MG63 (cell line): ENCODE data around the gene OXSR1. TPM values are rescaled to one million over a fixed set of nuclear protein-coding genes. Genes with fewer than 3 reads are reported as not detected.
"Not testable (repeated sequence)": the region's sequence is repeated elsewhere in the genome, so short reads cannot be mapped to it uniquely, and the experiment has no call there.

ENCODE experiments used
- DNase-seq: peaks from one replicate; pipeline ENCODE4 v3.0.0-alpha.2; 2020
- H3K27me3 ChIP-seq: fragments of 250-450 bp; sonication (Bioruptor Pico); 2 replicates; pipeline ENCODE4 v1.5.1; 2020; ENCODE audit warnings: mild to moderate bottlenecking, moderate library complexity
- H3K36me3 ChIP-seq: fragments of 250-450 bp; sonication (Bioruptor Pico); 2 replicates; pipeline ENCODE4 v1.5.1; 2020; ENCODE audit warnings: mild to moderate bottlenecking, moderate library complexity
- H3K4me3 ChIP-seq: fragments of 250-450 bp; sonication (Bioruptor Pico); 2 replicates; pipeline ENCODE4 v1.5.1; 2020; ENCODE audit warnings: mild to moderate bottlenecking, moderate library complexity
- H3K9me3 ChIP-seq: fragments of 250-450 bp; sonication (Bioruptor Pico); 2 replicates; pipeline ENCODE4 v1.5.1; 2020; ENCODE audit warnings: mild to moderate bottlenecking, moderate library complexity
- total RNA-seq: library from RNA; depleted of rRNA; stranded (reverse); fragments of >200 nt; shearing (Covaris generic); gene quantifications from 2 replicates; pipeline ENCODE4 v1.2.3, GENCODE V29; 2014; ENCODE audit warnings: low replicate concordance; rRNA removed

Gene OXSR1
- total RNA-seq, 1 experiment from 2014 or later: 20.3 TPM

DNA sequence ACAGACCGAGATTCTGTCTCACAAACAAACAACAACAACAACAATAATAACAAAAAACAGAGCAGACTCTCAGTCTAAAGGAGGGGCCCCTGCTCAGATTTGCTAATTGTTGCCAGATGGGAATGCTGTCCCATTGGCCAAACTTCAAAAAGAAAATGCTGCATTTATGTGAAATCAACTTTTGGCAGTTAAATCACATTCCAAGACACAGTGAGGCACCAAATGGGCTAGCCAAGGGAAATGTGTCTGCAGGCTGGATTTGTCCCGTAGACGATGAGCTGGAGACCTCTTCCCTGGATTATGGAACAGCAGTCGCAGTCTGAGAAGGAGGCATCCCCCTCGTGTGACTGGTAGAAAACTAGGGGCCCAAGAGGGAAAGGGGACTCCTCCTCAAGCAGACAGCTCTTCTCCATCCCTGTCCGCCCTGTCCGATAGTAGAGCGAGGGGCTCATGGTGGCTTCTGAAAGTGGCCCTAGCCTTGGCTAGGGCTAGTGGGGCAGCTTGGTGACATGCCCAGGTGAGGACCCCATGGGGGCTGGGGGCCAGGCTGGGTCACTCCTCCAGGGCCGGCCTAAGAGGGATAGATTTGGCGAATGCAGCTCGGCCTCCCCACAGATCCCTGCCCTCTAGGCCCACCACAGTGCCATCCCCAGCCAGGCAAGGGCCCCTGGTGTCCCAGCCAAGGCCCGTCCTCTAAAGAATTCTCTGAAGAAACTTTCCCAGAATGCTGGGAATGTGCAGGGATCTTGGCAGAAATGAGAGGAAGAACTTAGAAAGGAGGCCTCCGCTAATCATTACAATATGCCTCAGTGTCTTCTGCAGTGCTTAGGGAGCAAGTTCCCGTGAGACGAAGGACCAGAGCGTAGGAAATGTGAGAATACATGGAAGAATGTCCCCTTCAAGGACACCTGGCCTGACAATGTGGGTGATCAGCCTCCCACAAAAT is 118.7 kb downstream of the OXSR1 start:
- H3K36me3 ChIP-seq: no peaks in the 10 kb centered on the region
- peak; percentile 41 for DNase-seq

DNA sequence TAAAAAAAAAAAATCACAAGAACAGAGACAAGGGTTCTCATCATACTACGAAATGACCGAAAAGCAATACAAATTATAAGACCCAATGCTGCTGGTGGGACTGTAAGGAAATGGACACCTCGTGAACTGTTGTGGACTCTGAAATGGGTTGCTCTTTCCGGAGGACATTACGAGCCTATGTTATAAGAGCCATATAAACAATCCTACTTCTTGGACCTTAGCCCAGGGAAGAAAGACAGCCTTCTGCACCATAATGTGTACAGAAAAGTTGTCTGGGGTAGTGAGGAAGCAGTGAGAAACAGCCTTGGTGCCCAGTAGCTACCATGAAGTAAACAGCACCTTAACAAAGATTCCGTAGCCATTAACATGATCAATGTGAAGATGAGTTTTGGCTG is 119.4 kb downstream of the OXSR1 start:
- DNase-seq: no peak
- Histone ChIP-seq H3K36me3 (no peaks in the 10 kb centered on the region), H3K4me3 (no peak overlapping the region), H3K9me3 (no peaks in the 10 kb centered on the region), H3K27me3 (no peaks in the 10 kb centered on the region)

More for the DNA sequence above, 118.7 kb downstream of the OXSR1 start:
- no peaks in the 10 kb centered on the region for H3K9me3 ChIP-seq
- no peak overlapping the region for H3K4me3 ChIP-seq
- H3K27me3 ChIP-seq: no peaks in the 10 kb centered on the region

DNA sequence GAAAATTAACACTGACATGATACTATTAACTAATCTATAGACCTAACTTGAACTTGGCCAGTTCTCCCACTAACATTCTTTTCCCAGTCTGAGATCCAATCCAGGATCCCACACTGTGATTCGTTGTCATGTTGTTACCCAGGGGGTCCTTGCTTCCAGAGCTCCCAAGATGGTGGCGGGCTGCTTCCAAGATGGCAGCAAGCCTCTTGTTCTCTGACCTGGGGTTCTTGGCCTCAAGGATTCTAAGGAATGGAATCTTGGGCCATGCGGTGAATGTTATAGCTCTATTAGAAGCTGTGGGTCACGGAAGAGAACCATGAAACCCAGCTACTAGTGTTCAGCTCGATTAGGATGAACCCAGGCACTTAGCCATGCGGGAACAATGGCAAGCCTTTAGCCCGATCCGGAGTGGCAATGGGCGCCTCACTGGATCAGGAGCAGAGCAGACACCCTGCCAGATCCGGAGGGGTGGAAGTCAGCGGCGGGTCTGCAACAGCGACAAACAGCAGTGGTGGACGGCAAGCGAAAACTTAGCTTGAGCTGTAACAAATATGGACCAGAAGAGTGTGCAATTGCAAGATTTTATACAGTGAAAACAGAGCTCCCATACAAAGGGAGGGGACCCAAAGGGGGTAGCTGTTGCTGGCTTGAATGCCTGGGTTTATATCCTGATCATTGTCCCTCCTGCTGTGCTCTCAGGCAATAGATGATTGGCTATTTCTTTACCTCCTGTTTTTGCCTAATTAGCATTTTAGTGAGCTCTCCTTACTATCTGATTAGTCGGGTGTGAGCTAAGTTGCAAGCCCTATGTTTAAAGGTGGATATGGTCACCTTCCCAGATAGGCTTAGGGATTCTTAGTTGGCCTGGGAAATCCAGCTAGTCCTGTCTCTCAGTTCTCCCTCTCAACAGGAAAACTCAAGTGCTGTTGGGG is 124.2 kb downstream of the OXSR1 start:
- not testable (repeated sequence) for H3K27me3 ChIP-seq, H3K9me3 ChIP-seq, H3K36me3 ChIP-seq, DNase-seq, H3K4me3 ChIP-seq

DNA sequence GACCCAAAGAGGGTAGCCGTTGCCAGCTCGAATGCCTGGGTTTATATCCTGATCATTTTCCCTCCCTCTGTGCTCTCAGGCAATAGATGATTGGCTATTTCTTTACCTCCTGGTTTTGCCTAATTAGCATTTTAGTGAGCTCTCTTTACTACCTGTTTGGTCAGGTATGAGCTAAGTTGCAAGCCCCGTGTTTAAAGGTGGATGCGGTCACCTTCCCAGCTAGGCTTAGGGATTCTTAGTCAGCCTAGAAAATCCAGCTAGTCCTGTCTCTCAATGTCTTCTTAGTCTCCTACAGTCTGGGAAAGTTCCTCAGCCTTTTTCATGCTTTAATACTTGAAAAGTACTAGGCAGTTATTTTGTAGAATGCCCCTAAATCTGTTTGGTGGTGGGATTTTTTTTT is 131.7 kb downstream of the OXSR1 start:
- H3K9me3 ChIP-seq, H3K27me3 ChIP-seq, H3K36me3 ChIP-seq, H3K4me3 ChIP-seq, DNase-seq: not testable (repeated sequence)

GRCh38 chr3:38297537-38297936 is 132.2 kb downstream of the OXSR1 start:
- Histone ChIP-seq H3K36me3 (no peaks in the 10 kb centered on the region), H3K4me3 (no peak overlapping the region), H3K9me3 (no peaks in the 10 kb centered on the region), H3K27me3 (no peaks in the 10 kb centered on the region)
- DNase-seq: no peak

GRCh38 chr3:38297947-38298711 is 132.8 kb downstream of the OXSR1 start:
- DNase-seq: no peak

More at GRCh38 chr3:38297947-38298711, 132.8 kb downstream of the OXSR1 start:
- no peaks in the 10 kb centered on the region for H3K9me3 ChIP-seq
- no peak overlapping the region for H3K4me3 ChIP-seq
- H3K36me3 ChIP-seq: no peaks in the 10 kb centered on the region
- H3K27me3 ChIP-seq: no peaks in the 10 kb centered on the region

Other genes starting within 250 kb of the OXSR1 start
- gene VILL, start 174.8 kb upstream of the OXSR1 start, total RNA-seq: 0.15 and 4.4 TPM in 2 replicates
- gene PLCD1, start 135.9 kb upstream of the OXSR1 start, total RNA-seq: 0.13 TPM in 1 of 2 replicates, not detected in the other
- not detected in 2 replicates for gene DLEC1, start 126.3 kb upstream of the OXSR1 start, total RNA-seq
- 9.7 and 31.8 TPM in 2 replicates for gene ACAA1, start 28.4 kb upstream of the OXSR1 start, total RNA-seq
- gene MYD88, start 26.9 kb upstream of the OXSR1 start, total RNA-seq: 4.1 TPM in 1 of 2 replicates, not detected in the other
- not detected in 2 replicates for gene SLC22A13, start 100.3 kb downstream of the OXSR1 start, total RNA-seq
- gene SLC22A14, start 116.8 kb downstream of the OXSR1 start, total RNA-seq: 0.69 TPM in 1 of 2 replicates, not detected in the other
- 1.0 and 2.8 TPM in 2 replicates for gene XYLB, start 181.2 kb downstream of the OXSR1 start, total RNA-seq